NOMO-1 treated with DMSO at 0.1 percent for 48 hours (cell line): Measurements from ENCODE around the gene GSE1.

Experiments used
- DNase-seq: peaks from one replicate; lab custom pipeline; 2025; ENCODE audit not compliant: unreplicated experiment; lab: John Stamatoyannopoulos, UW

Gene GSE1

GRCh38 chr16:85631802-85632393, 18.8 kb downstream of the GSE1 start:
- DNase-seq = no peak

- DNase-seq = no peak
These were observed 19.8 kb downstream of the GSE1 start for GRCh38 chr16:85632709-85633437.

DNA sequence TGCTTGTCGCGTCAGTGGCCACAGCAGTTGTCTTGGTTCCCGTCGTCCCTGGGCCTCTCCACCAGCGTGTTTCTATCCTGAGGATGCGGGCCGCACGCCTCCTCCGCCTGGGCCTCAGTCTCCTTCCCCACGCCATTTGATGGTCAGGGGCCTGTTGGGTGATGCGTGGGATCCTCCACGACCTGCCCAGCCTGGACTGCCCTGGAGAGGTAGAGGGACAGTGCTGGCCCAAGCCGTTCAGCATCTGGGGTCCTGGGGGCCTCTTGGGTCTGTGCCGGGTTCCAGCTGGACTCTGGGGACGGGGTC, 20.3 kb downstream of the GSE1 start:
- DNase-seq = no peak

GRCh38 chr16:85633888-85634287, 20.8 kb downstream of the GSE1 start:
- DNase-seq = no peak

DNA sequence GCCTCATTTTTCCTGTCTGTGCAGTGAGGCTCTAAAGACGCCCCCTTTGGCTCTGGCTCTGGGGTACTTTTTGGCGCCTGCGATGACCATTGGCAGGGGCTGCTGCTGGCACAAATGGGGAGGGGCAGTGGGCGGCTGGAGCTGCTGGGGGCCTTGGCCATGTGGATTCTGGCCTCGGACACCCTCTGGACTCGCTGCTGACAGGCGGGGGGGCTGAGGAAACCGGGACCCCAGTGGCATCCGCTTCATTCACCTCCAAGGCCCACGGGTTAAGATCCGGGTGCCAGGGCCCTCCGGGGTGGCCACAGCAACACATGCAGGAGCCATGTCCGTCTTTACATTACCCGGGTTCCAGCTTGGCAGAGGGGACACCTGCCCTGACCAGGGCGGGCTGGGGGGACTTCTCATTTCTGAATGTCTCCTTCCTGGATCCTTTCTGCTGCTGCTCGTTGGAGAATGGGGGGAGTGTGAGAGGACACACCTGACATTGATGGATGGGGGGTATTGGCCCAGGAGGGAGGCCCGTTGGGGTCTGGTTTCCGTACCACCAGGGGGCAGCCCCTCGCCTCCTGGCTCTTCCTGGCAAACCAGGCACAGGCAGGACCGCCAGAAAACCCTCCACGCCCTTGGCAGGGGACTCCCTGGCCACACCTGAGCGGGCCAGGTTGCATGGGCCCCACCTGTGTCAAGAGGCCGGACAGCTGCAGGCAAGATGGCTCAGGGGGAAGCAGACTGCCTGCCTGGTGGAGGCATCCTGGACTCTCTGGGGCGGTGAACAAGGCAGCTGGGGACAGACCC, 21.8 kb downstream of the GSE1 start:
- DNase-seq = no peak

DNA sequence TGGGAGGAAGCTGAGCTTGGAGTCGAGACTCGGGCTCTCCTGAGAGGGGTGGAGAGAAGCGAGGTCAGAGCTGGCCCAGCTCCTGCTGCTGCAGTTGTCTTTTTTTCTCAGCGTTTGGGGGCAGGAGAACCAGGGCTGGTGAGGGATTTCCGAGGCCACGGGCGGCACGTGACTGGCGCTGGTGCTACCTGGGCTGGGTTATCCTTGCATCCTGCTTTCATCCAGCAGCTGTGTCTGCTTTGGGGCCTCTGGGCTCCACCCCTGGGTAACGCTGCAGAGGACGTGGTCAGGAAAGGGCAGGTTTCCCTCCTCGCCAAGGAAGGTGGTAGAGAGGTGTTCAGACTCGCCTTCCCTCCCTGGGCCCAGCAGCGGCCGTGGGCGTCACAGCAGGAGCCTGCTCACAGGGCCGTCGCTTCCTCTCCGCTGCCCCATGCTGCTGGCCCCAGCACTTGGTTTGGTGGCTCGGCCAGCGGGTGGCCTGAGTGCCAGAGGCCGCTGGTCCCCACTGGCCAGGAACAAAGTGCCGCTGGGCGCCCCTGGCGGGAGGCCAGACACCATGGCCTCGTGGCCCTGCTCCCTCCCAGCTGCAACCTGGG, 22.5 kb downstream of the GSE1 start:
- no peak for DNase-seq

DNA sequence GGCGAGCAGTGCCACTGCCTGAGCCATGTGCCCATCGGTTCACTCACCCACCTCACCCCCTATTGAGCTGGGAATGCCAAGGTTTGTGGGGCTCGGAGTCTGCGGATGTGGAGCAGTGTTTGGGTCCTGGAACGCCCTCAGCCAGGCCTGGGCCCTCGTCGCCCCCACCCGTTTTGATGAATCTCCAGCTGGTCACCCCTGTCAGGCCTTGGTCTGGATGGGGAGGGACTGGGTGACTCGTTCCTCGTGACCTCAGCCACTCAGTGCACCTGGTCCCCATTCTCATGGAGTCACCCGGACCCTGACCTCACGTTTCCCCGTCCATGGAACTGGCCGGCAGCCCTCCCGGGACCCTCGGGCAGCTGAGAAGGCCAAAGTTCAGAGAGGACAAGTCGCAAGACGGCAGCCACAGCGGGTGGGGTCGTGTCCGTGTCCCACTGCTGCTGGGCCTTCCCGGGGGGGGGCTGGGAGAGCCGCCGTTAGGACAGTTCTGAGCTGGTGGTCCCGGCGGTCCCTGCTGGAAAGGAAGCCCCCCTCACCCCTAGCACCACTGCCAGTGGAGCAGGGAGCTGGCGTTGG, 23.2 kb downstream of the GSE1 start:
- no peak for DNase-seq

DNA sequence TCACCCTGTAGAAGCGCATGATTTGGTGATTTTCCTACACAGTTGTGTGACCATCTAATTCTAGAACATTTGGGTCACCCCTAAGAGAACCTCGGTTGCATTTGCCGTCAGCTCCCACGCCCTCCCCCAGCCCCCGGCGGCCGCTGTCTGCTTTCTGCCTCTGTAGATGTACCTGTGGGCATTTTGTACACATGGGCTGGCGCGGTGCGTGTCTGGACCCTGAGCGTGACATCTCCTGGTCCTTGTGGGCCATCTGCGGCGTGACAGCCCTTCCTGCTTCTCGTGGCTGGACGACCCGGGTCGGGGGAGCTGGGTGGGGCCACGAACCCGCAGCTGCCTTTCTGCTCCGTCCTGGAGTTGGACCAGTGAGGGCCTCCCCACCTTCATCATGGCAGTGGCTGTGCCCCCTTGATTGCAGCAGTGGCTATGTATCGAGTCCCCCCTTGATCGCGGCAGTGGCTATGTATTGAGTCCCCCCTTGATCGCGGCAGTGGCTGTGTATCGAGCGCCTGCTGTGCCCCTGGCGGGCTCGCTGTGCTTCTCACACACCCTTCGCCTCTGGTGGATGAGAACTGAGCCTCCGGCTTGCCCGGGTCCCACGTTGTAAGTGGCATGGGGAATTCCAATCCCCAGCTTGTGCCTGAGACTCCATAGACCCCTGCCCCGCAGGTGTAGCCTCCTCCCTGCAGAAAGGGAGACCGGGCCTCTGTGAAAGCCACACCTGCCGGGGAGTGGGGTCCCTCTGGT, 24.1 kb downstream of the GSE1 start:
- DNase-seq = no peak

GRCh38 chr16:85637808-85638647, 24.9 kb downstream of the GSE1 start:
- no peak for DNase-seq

GRCh38 chr16:85638695-85639409, 25.7 kb downstream of the GSE1 start:
- no peak for DNase-seq

DNA sequence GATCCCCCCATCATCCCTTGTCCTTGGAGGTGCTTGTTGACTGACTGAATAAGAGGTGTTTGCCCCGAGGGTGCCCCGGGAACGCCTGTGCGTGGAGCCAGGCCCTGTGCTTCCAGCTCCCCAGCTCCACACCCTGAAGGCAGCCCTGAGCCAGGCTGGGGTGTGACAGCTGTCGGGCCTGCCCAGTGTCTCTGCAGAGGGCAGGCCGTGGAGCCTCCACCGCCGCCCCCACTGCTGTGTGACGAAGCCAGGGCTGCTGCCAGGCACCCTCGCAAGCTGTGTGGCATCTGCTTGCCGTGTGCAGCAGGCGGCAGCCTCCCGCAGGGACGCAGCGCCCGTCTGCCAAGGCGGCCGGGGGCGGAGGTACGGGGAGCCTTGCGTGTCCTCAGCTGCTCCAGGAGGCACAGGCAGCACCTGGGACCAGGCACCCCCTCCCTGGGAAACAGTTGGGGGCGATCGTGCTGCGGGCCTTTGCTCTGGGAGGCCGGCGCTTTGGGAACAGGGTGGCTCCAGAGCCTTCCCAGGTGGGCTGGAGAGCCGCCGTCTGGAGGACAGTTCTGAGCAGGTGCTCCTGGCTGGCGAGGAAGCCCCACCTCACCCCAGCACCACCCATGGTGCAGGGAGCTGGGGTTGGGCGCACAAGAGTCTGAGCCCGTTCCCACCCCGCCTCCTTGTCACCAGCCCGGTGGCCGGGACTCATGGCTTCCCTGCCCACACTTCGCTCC, 26.6 kb downstream of the GSE1 start:
- no peak for DNase-seq

DNA sequence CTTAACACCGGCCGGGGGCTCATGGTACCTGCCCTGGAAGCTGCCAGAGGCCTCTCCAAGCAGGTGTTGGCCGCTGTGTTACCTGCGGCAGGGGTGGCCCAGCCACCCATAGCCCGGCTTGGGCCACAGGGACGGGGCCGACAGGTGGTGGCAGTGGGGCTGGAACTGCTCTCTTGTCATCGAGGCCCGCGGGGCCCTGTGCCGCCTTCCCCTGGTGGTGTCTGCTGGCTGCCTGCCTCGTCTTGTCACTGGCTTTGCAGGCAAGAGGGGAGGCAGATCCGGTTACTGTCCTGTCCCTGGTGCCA, 27.1 kb downstream of the GSE1 start:
- no peak for DNase-seq

- DNase-seq = no peak
These were observed 27.5 kb downstream of the GSE1 start for GRCh38 chr16:85640585-85640984.

DNA sequence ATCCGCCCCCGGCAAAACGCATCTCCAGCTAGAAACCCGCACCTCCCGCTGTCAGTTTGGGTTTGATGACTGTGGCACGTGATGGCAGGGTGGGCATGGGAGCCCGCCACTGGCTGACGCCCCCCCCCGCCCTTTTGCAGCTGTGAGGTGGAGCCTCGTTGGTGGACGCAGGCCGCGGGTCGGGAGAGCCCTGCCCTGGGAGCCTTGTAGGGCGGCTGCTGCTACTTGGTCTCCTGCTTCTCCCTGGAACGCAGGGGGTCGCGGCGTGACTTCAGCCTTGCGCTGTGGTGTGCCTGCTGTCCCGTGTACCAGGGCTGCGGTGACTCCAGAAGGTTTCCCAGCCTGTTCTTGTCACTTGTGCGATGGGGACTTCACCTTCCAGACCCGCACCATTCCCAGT, 28.2 kb downstream of the GSE1 start:
- DNase-seq = no peak

DNA sequence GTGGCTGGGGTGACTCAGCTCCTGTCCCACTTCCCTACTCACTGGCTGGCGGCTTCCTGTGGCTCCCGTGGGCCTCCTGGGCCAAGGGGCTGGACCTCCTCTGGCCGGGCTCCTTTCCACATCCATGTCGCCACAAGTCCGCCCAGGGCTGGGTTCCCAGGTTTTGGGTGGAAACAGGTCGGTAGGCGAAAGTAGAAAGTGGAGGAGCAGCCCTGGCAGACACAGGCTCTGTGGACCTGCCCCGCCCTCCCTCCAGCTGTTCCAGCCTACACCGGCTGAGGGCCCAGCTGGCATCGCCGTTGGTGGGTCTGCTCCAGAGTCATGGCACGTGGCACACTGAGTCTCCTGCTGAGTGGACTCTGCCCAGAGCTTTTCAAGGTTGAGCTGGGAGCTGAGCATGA, 28.7 kb downstream of the GSE1 start:
- no peak for DNase-seq

DNA sequence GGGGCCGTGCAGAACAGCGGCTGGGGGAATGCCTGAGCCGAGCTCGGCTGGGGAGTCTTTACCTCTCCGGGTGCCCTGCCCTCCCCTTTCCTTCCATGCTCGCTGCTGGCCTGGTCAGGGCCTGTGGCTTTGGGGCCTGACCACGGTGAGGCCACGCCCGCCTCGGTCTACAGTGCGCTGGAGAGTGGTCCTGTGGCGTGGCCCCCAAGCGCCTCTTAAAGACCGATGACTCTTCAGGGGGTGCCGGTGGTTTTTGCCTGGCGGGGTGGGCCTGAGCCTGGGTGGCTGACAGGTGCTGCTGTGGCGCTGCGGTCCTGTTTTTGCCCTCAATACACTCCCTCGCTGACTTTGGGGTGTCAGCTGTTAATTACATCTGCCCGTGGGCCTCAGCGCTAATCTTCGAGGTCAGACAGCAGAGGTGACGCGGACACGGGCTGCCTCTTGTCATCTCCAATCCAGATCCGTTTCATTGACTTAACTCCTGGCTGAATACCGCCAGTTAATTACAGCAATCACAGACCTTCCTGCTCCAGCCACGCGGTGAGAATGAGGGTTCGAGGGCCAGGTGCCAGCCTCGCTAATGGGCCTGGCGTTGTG, 29.7 kb downstream of the GSE1 start:
- no peak for DNase-seq

- DNase-seq = no peak
These were observed 30.5 kb downstream of the GSE1 start for GRCh38 chr16:85643631-85644030.

DNA sequence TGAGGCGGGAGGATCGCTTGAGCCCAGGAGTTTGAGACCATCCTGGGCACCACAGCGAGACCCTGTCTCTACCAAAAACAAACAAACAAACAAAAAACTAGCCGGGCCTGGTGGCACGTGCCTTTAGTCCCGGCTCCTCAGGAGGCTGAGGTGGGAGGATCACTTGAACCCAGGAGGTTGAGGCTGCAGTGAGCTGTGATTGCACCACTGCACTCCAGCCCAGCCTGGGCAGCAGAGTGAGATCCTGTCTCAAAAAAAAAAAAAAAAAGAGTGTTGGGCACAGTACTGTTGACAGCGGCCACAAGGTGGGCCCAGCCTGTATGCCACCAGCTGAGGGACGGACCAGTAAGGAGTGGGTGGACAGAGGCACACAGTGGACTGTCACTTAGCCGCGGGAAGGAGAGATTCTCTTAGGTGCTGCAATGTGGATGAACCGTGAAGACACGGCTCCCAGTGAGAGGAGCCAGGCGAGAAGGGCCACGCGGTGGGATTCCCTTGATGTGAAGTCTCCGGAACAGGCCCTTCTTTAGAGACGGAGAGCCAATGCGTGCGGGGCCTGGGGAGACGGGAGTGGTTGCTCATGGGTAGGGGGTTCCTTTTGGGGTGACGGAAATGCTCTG, 31.1 kb downstream of the GSE1 start:
- DNase-seq = no peak
